ENCODE measurements around the gene COL28A1. TPM values are rescaled to one million over a fixed set of nuclear protein-coding genes. Genes with fewer than 3 reads are reported as not detected.

COL28A1 gene
- polyA plus RNA-seq, 1 experiment: 0.04 TPM

DNA sequence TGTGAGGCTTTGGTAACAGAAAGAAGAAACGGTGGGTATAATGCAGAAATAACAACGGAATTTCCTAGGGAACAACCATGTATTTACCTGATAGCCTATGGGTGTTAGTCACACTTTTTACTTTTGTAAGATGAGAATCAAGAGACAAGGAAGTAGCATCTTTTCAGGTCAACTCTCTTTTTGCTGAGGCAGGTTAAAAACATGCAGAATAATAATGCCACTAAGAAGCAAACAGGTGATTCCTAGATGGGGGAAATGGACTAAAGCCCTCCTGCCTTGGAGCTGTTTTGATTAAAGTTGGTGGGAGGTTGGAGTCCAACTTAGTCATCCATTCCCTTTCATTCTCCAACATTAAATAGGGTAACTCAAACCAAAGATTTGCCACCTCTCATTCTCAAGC is 2.0 kb upstream of the COL28A1 start:
- ChIA-PET CTCF (interaction anchor here (1.9 kb wide), 1 partner anchor 113 kb away, joined by 18 read pairs; no protein-coding TSS in a partner anchor), POLR2A (no interaction called here)
- no peaks in the 10 kb centered on the region for H3K9me3 ChIP-seq (ENCODE audit: control insufficient read depth, insufficient read depth, low read length)
- DNase-seq (ENCODE audit: low read depth, low spot score): no peak
- no peak overlapping the region for H3K4me3 ChIP-seq (ENCODE audit: low read depth, low read length)
- H3K27me3 ChIP-seq (ENCODE audit: control insufficient read depth, insufficient read depth, low read length): no peaks in the 10 kb centered on the region
- TF ChIP-seq, protein P1, sequence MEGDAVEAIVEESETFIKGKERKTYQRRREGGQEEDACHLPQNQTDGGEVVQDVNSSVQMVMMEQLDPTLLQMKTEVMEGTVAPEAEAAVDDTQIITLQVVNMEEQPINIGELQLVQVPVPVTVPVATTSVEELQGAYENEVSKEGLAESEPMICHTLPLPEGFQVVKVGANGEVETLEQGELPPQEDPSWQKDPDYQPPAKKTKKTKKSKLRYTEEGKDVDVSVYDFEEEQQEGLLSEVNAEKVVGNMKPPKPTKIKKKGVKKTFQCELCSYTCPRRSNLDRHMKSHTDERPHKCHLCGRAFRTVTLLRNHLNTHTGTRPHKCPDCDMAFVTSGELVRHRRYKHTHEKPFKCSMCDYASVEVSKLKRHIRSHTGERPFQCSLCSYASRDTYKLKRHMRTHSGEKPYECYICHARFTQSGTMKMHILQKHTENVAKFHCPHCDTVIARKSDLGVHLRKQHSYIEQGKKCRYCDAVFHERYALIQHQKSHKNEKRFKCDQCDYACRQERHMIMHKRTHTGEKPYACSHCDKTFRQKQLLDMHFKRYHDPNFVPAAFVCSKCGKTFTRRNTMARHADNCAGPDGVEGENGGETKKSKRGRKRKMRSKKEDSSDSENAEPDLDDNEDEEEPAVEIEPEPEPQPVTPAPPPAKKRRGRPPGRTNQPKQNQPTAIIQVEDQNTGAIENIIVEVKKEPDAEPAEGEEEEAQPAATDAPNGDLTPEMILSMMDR (IDR thresholded peaks at IDR 0.05; ENCODE audit: low read depth, low read length): no peak
- H3K27ac ChIP-seq (ENCODE audit: low read depth, low read length): no peak overlapping the region

DNA sequence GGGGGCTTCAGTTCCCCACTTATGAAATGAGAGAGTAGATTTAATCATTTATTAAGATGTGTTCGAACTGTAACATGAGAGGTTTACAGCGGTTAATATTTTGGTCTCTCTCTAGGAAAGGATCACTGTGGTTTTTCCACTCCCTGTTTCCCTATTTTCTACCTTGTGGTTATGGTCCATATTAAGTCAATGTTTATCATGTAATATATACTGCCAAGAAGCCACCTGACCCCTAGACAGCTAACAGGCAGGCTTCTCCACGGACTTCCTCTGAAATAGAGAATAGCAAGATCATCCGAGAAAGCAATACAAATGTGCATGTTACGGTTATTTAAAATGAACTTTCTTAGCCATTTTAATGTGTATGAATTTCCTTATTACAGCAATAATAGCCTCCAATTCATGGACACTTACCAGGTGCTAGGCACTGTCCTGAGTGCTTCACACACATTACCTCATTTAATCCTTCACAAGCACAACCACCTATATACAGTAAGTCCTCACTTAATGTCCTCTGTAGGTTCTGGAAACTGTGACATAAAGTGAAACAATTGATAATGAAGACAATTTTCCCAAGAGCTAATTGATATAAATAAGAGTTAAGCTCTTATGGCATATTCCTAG is 835 bp upstream of the COL28A1 start:
- TF ChIP-seq, protein P1 (IDR thresholded peaks at IDR 0.05; ENCODE audit: low read depth, low read length): no peak
- CTCF ChIA-PET: interaction anchor here (1.0 to 3.9 kb wide), 3 partner anchors 113 to 433 kb away, joined by 3 to 22 read pairs (median 5); no protein-coding TSS in a partner anchor
- POLR2A ChIA-PET: no interaction called here

DNA sequence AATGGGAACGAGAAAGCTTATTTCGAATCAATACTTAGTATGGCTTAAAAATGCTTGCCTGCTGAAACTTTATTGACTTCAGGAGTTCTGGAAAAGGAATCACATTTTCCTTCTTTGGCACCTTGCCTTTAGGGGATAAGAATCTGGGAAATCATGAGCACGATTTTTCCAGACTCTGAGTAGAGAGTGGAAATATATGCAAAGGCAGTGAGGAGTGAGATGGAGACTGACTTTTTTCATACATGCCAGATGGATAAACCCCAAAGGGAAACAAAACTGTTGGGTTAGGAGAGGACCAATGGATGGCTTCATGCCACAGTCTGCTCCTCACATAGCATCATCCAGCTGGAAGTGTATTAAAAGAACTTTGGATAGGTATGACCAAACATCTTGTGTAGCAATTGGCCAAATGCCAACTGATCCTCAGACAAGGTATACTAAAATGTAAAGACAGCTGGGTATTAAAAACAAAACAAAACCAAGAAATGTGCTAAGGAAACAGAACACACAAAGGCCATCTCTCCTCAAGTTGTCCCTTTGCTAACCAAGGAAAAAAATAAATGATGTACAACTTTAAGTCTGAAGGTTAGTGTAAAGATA is 1.7 kb downstream of the COL28A1 start:
- ChIA-PET CTCF (interaction anchor here (1.1 to 3.9 kb wide), 2 partner anchors 110 to 431 kb away, joined by 5 to 22 read pairs; no protein-coding TSS in a partner anchor), POLR2A (no interaction called here)
- no peaks in the 10 kb centered on the region for H3K27me3 ChIP-seq (ENCODE audit: control insufficient read depth, insufficient read depth, low read length)
- no peak for DNase-seq (ENCODE audit: low read depth, low spot score)
- no peak overlapping the region for H3K4me3 ChIP-seq (ENCODE audit: low read depth, low read length)
- H3K9me3 ChIP-seq (ENCODE audit: control insufficient read depth, insufficient read depth, low read length): no peaks in the 10 kb centered on the region
- no peak overlapping the region for H3K27ac ChIP-seq (ENCODE audit: low read depth, low read length)
- TF ChIP-seq, protein P1 (IDR thresholded peaks at IDR 0.05; ENCODE audit: low read depth, low read length): no peak

More for the DNA sequence above, 835 bp upstream of the COL28A1 start:
- H3K9me3 ChIP-seq (ENCODE audit: control insufficient read depth, insufficient read depth, low read length): no peaks in the 10 kb centered on the region
- H3K4me3 ChIP-seq (ENCODE audit: low read depth, low read length): no peak overlapping the region
- DNase-seq (ENCODE audit: low read depth, low spot score): no peak
- no peak overlapping the region for H3K27ac ChIP-seq (ENCODE audit: low read depth, low read length)
- no peaks in the 10 kb centered on the region for H3K27me3 ChIP-seq (ENCODE audit: control insufficient read depth, insufficient read depth, low read length)

DNA sequence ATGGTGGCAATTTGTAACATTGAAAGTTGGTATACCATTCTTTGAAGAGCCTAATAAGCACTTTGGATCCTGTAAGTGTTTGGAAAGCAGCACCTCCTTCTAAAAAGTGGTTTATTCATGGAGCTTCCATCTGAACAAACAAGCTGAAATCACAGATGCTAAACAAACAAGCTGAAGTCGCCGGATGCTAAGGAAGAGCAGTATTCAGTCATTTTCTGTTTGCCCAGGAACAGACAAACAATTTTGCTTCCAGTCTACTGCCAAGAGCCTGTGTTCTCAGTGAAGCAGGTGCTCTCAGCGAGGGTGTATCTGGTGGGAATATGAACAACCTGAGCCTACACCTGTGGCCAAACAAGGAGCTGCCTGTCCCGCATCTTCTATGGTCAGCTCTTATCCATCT is 6.3 kb downstream of the COL28A1 start:
- ChIA-PET CTCF (interaction anchor here (0.7 to 3.6 kb wide), 4 partner anchors 12 to 256 kb away, joined by 3 to 11 read pairs (median 4); no protein-coding TSS in a partner anchor), POLR2A (no interaction called here)
- no peak overlapping the region for H3K4me3 ChIP-seq (ENCODE audit: low read depth, low read length)
- H3K9me3 ChIP-seq (ENCODE audit: control insufficient read depth, insufficient read depth, low read length): no peaks in the 10 kb centered on the region
- H3K27ac ChIP-seq (ENCODE audit: low read depth, low read length): no peak overlapping the region
- TF ChIP-seq, protein P1 (IDR thresholded peaks at IDR 0.05; ENCODE audit: low read depth, low read length): no peak
- H3K27me3 ChIP-seq (ENCODE audit: control insufficient read depth, insufficient read depth, low read length): no peaks in the 10 kb centered on the region
- no peak for DNase-seq (ENCODE audit: low read depth, low spot score)

DNA sequence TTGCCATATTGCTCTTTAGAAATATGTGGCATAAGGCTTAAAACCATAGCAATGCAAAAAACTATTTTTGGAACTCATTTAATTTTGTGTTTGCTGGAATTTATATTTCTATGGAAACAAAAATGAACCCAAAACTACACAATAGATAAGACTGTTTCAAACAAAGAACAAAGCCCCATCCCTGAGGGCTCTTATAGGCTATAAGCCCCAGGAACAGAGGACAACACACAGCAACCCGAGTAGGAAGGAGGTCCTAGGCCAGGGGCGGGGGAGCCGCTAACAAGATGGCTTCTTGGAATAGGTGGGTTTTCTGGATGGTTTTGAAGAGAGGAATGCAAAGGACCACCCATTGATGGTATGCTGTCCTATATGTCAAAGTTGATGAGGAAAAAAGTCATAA is 8.6 kb downstream of the COL28A1 start:
- Histone ChIP-seq H3K9me3 (ENCODE audit: control insufficient read depth, insufficient read depth, low read length) (no peaks in the 10 kb centered on the region), H3K27me3 (ENCODE audit: control insufficient read depth, insufficient read depth, low read length) (no peaks in the 10 kb centered on the region), H3K4me3 (ENCODE audit: low read depth, low read length) (no peak overlapping the region), H3K27ac (ENCODE audit: low read depth, low read length) (no peak overlapping the region)
- TF ChIP-seq, protein P1 (IDR thresholded peaks at IDR 0.05; ENCODE audit: low read depth, low read length): no peak
- DNase-seq (ENCODE audit: low read depth, low spot score): no peak
- ChIA-PET CTCF (no interaction called here), POLR2A (no interaction called here)
